Measurements from ENCODE around the gene PER3. TPM values are rescaled to one million over a fixed set of nuclear protein-coding genes. Genes with fewer than 3 reads are reported as not detected.

Gene PER3
- total and polyA plus RNA-seq, 9 of the 15 experiments (the other 6 are each of a cell fraction or from before 2014, with no cell fraction given) = 11.9 to 22.5 (median 14.6) TPM

DNA sequence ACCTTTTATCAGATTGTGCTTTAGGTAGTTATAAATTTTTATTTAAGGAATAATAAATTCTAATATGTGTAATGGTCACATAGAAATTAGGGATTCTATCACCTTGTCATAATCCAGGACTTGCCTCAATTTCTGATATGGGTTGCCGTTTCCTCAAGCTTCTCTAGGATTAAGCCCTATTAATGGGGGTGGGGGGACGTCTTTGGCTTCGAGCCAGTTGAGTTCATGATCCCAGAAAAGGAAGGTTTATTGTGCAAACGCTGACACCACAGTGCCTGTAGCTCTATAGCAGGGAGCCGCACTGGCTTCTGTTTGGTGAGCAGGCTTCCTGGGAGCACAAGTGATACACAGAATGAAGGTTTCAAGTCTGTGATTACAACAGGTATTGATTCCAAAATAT lies 35.0 kb upstream of the PER3 start:
- Histone ChIP-seq H3K27ac (ENCODE audit: extremely low read depth, low read depth, low read length) (no peak overlapping the region), H3K4me2 (ENCODE audit: insufficient read depth, low read length) (no peak overlapping the region), H3K27me3 (ENCODE audit: control insufficient read depth in 2 of 2, insufficient read depth in 2 of 2, low read length in 2 of 2) (peaks cover 44 to 49% of the 10 kb centered on the region in 2 experiments), H3K36me3 (ENCODE audit: control insufficient read depth, insufficient read depth, low read length) (no peaks in the 10 kb centered on the region), H3K9ac (ENCODE audit: insufficient read depth in 1 of 2, low read depth in 2 of 2, low read length in 2 of 2) (no peak overlapping the region), H4K20me1 (replicated peaks; ENCODE audit: control insufficient read depth, insufficient read depth, low read length) (0 out of 2 replicates have a peak, but pooled peaks cover 5% of the 10 kb centered on the region), H3K9me3 (replicated peaks; ENCODE audit: control insufficient read depth, insufficient read depth, low read depth, low read length) (no peaks in the 10 kb centered on the region), H2AFZ (ENCODE audit: low read depth, low read length) (no peak overlapping the region), H3K79me2 (ENCODE audit: control insufficient read depth, insufficient read depth, low read length) (no peaks in the 10 kb centered on the region), H3K9me1 (ENCODE audit: control insufficient read depth, insufficient read depth, low read length) (no peaks in the 10 kb centered on the region), H3K4me1 (replicated peaks in 1 of 2; ENCODE audit: control insufficient read depth in 2 of 2, insufficient read depth in 2 of 2, low read length in 2 of 2) (no peaks in the 10 kb centered on the region), H3K4me3 (no peak overlapping the region)
- POLR2A ChIA-PET = interaction anchor here (0.6 to 1.4 kb wide), 4 partner anchors 11 to 1301 kb away, joined by 3 to 6 read pairs (median 3); no protein-coding TSS in a partner anchor
- DNase-seq (ENCODE audit: extremely low read depth in 1 of 4, low spot score in 3 of 4) = no peak
- TF ChIP-seq KLF10 (CRISPR knock-in tag; IDR thresholded peaks at IDR 0.05) (no peak), SIN3A (IDR thresholded peaks at IDR 0.05; ENCODE audit: borderline replicate concordance in 2 of 2, control insufficient read depth in 1 of 2, low read depth in 2 of 2, low read length in 2 of 2) (no peak), NFIC (IDR thresholded peaks at IDR 0.05) (peak; percentile 56), RBM15 (IDR thresholded peaks at IDR 0.05; ENCODE audit: insufficient read depth, low read length) (no peak), HIVEP1 (CRISPR knock-in tag; IDR thresholded peaks at IDR 0.05) (no peak), MBD2 (IDR thresholded peaks at IDR 0.05; ENCODE audit: borderline replicate concordance, low read depth) (no peak), CBFB (CRISPR knock-in tag; IDR thresholded peaks at IDR 0.05) (no peak), NBN (IDR thresholded peaks at IDR 0.05; ENCODE audit: low read depth) (no peak), PRPF4 (IDR thresholded peaks at IDR 0.05; ENCODE audit: insufficient read depth, low read depth, low read length, poor library complexity, severe bottlenecking) (no peak), TCF7 (IDR thresholded peaks at IDR 0.05; ENCODE audit: borderline replicate concordance) (no peak), BMI1 (IDR thresholded peaks at IDR 0.05; ENCODE audit: low read length) (0 out of 2 replicates have a peak, but pooled peaks have one; percentile 11), PHF8 (IDR thresholded peaks at IDR 0.05; ENCODE audit: borderline replicate concordance, low read length) (no peak)
- CTCF ChIA-PET (ENCODE audit: low intra/inter-chr PET ratio) = interaction anchor here (6.1 kb wide), 1 partner anchor 81 kb away, joined by 58 read pairs; no protein-coding TSS in a partner anchor
- BruUV-seq (replicated peaks) = no TSS peak
- intact Hi-C loops (cut with micrococcal nuclease) (no loop called here), in situ Hi-C loops (cut with MboI) (no loop called here)
- no peak for FAIRE-seq
- ATAC-seq = no peak
- WGBS (ENCODE audit: insufficient coverage, low coverage, missing lambda C conversion rate) = 2% methylated on average over 5 of the region's 5 CpGs

Data from K562 (cell line).